Measurements from ENCODE around the gene SEC31B. TPM values are rescaled to one million over a fixed set of nuclear protein-coding genes. Genes with fewer than 3 reads are reported as not detected.

SEC31B gene
- total RNA-seq, 1 donor from 2014 or later: 20.9 TPM

GRCh38 chr10:100481462-100482081, 38.1 kb downstream of the SEC31B start:
- no peak for TF ChIP-seq CTCF (conservative IDR thresholded peaks at IDR 0.05)
- peaks cover under 1% of the 10 kb centered on the region for H3K36me3 Mint-ChIP-seq
- peak; percentile 85 for DNase-seq (ENCODE audit: extremely low spot score, unreplicated experiment)
- H3K4me3 Mint-ChIP-seq: peak overlapping the region; percentile 87
- H3K27ac Mint-ChIP-seq: peak overlapping the region; percentile 30
- H3K27me3 Mint-ChIP-seq: peaks cover 80% of the 10 kb centered on the region
- H3K4me1 Mint-ChIP-seq (ENCODE audit: unreplicated experiment): peaks cover 19% of the 10 kb centered on the region
- H3K9me3 Mint-ChIP-seq: peaks cover 4% of the 10 kb centered on the region

GRCh38 chr10:100480002-100480401, 39.7 kb downstream of the SEC31B start:
- DNase-seq (ENCODE audit: extremely low spot score, unreplicated experiment): no peak
- Mint-ChIP-seq H3K4me1 (ENCODE audit: unreplicated experiment) (peaks cover 10% of the 10 kb centered on the region), H3K9me3 (peaks cover 4% of the 10 kb centered on the region), H3K36me3 (no peaks in the 10 kb centered on the region), H3K27ac (no peak overlapping the region), H3K4me3 (no peak overlapping the region), H3K27me3 (peaks cover 67% of the 10 kb centered on the region)
- no peak for TF ChIP-seq CTCF (conservative IDR thresholded peaks at IDR 0.05)

GRCh38 chr10:100479037-100479436, 40.6 kb downstream of the SEC31B start:
- peaks cover 4% of the 10 kb centered on the region for H3K9me3 Mint-ChIP-seq
- H3K4me1 Mint-ChIP-seq (ENCODE audit: unreplicated experiment): peaks cover 10% of the 10 kb centered on the region
- H3K36me3 Mint-ChIP-seq: no peaks in the 10 kb centered on the region
- no peak for DNase-seq (ENCODE audit: extremely low spot score, unreplicated experiment)
- no peak for TF ChIP-seq CTCF (conservative IDR thresholded peaks at IDR 0.05)
- peaks cover 62% of the 10 kb centered on the region for H3K27me3 Mint-ChIP-seq
- no peak overlapping the region for H3K4me3 Mint-ChIP-seq
- H3K27ac Mint-ChIP-seq: no peak overlapping the region

GRCh38 chr10:100477970-100478369, 41.7 kb downstream of the SEC31B start:
- no peaks in the 10 kb centered on the region for H3K36me3 Mint-ChIP-seq
- no peak overlapping the region for H3K27ac Mint-ChIP-seq
- no peak for TF ChIP-seq CTCF (conservative IDR thresholded peaks at IDR 0.05)
- DNase-seq (ENCODE audit: extremely low spot score, unreplicated experiment): no peak
- H3K4me1 Mint-ChIP-seq (ENCODE audit: unreplicated experiment): peaks cover 6% of the 10 kb centered on the region
- no peak overlapping the region for H3K4me3 Mint-ChIP-seq
- H3K27me3 Mint-ChIP-seq: peaks cover 57% of the 10 kb centered on the region
- H3K9me3 Mint-ChIP-seq: peaks cover 4% of the 10 kb centered on the region

- Mint-ChIP-seq H3K36me3 (no peaks in the 10 kb centered on the region), H3K27ac (no peak overlapping the region), H3K27me3 (peaks cover 54% of the 10 kb centered on the region), H3K4me3 (no peak overlapping the region), H3K4me1 (ENCODE audit: unreplicated experiment) (no peaks in the 10 kb centered on the region), H3K9me3 (no peaks in the 10 kb centered on the region)
- no peak for DNase-seq (ENCODE audit: extremely low spot score, unreplicated experiment)
- TF ChIP-seq CTCF (conservative IDR thresholded peaks at IDR 0.05): no peak
Measured at GRCh38 chr10:100470367-100470766, 49.3 kb downstream of the SEC31B start.

All from type B pancreatic cell (in vitro differentiated cells).